ENCODE results near the gene RNF223. TPM values are rescaled to one million over a fixed set of nuclear protein-coding genes. Genes with fewer than 3 reads are reported as not detected.
A peak's percentile ranks its signal among the peaks of the same experiment; 100 is the strongest.
"Not testable (repeated sequence)": the region's sequence is repeated elsewhere in the genome, so short reads cannot be mapped to it uniquely, and the experiment has no call there.

RNF223 gene
- total RNA-seq, 1 donor from 2014 or later, result not detected

GRCh38 chr1:1080122-1080757 is 6.1 kb upstream of the RNF223 start:
- Mint-ChIP-seq H3K36me3 (ENCODE audit: unreplicated experiment) (peaks cover 3% of the 10 kb centered on the region), H3K27ac (ENCODE audit: unreplicated experiment) (peak overlapping the region; percentile 82), H3K27me3 (ENCODE audit: unreplicated experiment) (no peaks in the 10 kb centered on the region), H3K9me3 (ENCODE audit: unreplicated experiment) (no peaks in the 10 kb centered on the region), H3K4me1 (ENCODE audit: unreplicated experiment) (peaks cover 9% of the 10 kb centered on the region), H3K4me3 (ENCODE audit: unreplicated experiment) (peak overlapping the region; percentile 59)
- TF ChIP-seq CTCF (IDR thresholded peaks at IDR 0.05), result no peak
- no peak for DNase-seq (ENCODE audit: extremely low spot score, unreplicated experiment)

GRCh38 chr1:1079408-1080121 is 5.5 kb upstream of the RNF223 start:
- Mint-ChIP-seq H3K27ac (ENCODE audit: unreplicated experiment) (peak overlapping the region; percentile 83), H3K27me3 (ENCODE audit: unreplicated experiment) (no peaks in the 10 kb centered on the region), H3K4me3 (ENCODE audit: unreplicated experiment) (peak overlapping the region; percentile 59), H3K4me1 (ENCODE audit: unreplicated experiment) (peaks cover 9% of the 10 kb centered on the region), H3K9me3 (ENCODE audit: unreplicated experiment) (no peaks in the 10 kb centered on the region), H3K36me3 (ENCODE audit: unreplicated experiment) (peaks cover 3% of the 10 kb centered on the region)
- no peak for TF ChIP-seq CTCF (IDR thresholded peaks at IDR 0.05)
- peak; percentile 94 for DNase-seq (ENCODE audit: extremely low spot score, unreplicated experiment)

GRCh38 chr1:1077396-1077795 is 3.3 kb upstream of the RNF223 start:
- not testable (repeated sequence) for H3K36me3 Mint-ChIP-seq (ENCODE audit: unreplicated experiment); H3K27me3 Mint-ChIP-seq (ENCODE audit: unreplicated experiment); DNase-seq (ENCODE audit: extremely low spot score, unreplicated experiment); H3K9me3 Mint-ChIP-seq (ENCODE audit: unreplicated experiment); H3K4me1 Mint-ChIP-seq (ENCODE audit: unreplicated experiment); H3K4me3 Mint-ChIP-seq (ENCODE audit: unreplicated experiment); H3K27ac Mint-ChIP-seq (ENCODE audit: unreplicated experiment)

- Mint-ChIP-seq H3K36me3 (ENCODE audit: unreplicated experiment) (no peaks in the 10 kb centered on the region), H3K27me3 (ENCODE audit: unreplicated experiment) (no peaks in the 10 kb centered on the region), H3K9me3 (ENCODE audit: unreplicated experiment) (no peaks in the 10 kb centered on the region), H3K4me3 (ENCODE audit: unreplicated experiment) (no peak overlapping the region), H3K4me1 (ENCODE audit: unreplicated experiment) (peaks cover 9% of the 10 kb centered on the region), H3K27ac (ENCODE audit: unreplicated experiment) (no peak overlapping the region)
- DNase-seq (ENCODE audit: extremely low spot score, unreplicated experiment), result no peak
- TF ChIP-seq CTCF (IDR thresholded peaks at IDR 0.05), result no peak
Measured at GRCh38 chr1:1075148-1075935, 1.2 kb upstream of the RNF223 start.

GRCh38 chr1:1074631-1075147 is 583 bp upstream of the RNF223 start:
- Mint-ChIP-seq H3K36me3 (ENCODE audit: unreplicated experiment) (no peaks in the 10 kb centered on the region), H3K4me1 (ENCODE audit: unreplicated experiment) (peaks cover 6% of the 10 kb centered on the region), H3K27ac (ENCODE audit: unreplicated experiment) (no peak overlapping the region), H3K9me3 (ENCODE audit: unreplicated experiment) (no peaks in the 10 kb centered on the region), H3K27me3 (ENCODE audit: unreplicated experiment) (no peaks in the 10 kb centered on the region), H3K4me3 (ENCODE audit: unreplicated experiment) (no peak overlapping the region)
- no peak for DNase-seq (ENCODE audit: extremely low spot score, unreplicated experiment)
- no peak for TF ChIP-seq CTCF (IDR thresholded peaks at IDR 0.05)

Measured in osteocyte (in vitro differentiated cells).